Testis (tissue), 3 donors: ENCODE results near the gene PITPNC1. TPM values are rescaled to one million over a fixed set of nuclear protein-coding genes. Genes with fewer than 3 reads are reported as not detected.

Experiments used
- DNase-seq: peaks from one replicate; pipeline ENCODE4 v3.0.0-alpha.2; 2019
- H3K27ac ChIP-seq, 2 donors: fragments of 200-600 bp; sonication (generic); one replicate each; pipeline ENCODE4 v1.5.1; 2019
- H3K27me3 ChIP-seq: fragments of 200-600 bp; sonication (generic); one replicate; pipeline ENCODE4 v1.5.1; 2019
- H3K36me3 ChIP-seq: fragments of 200-600 bp; sonication (generic); one replicate; pipeline ENCODE4 v1.5.1; 2017; ENCODE audit warnings: low read depth; ENCODE audit errors: missing control alignments
- H3K4me1 ChIP-seq: fragments of 200-600 bp; sonication (generic); one replicate; pipeline ENCODE4 v1.5.1; 2019
- H3K4me3 ChIP-seq, 2 donors: fragments of 200-600 bp; sonication (generic); one replicate each; pipeline ENCODE4 v1.5.1; 2017 to 2019
- H3K9me3 ChIP-seq: fragments of 200-600 bp; sonication (generic); one replicate; pipeline ENCODE4 v1.5.1; 2017
- POLR2A ChIP-seq: fragments of 450-650 bp; IDR thresholded peaks from one replicate; pipeline ENCODE4 v1.6.1; 2017; ENCODE audit warnings: antibody characterized with exemption, mild to moderate bottlenecking, moderate library complexity
- WGBS, 2 donors: methylation state at CpG; one replicate each; pipeline ENCODE4 v1.1.5; 2018; 5-methylcytosine and 5-hydroxymethylcytosine counted together
- intact Hi-C: fragments of 100-400 bp; cut with DNase I; formaldehyde crosslinking; loops from one replicate; pipeline ENCODE4 v1.15.1; 2023; ENCODE audit warnings: low total_unique reads
- microRNA counts, 2 donors: library from miRNA; unstranded; fragments of <30 nt; microRNA quantifications; one replicate each; lab custom pipeline; 2016
- microRNA-seq, 2 donors: library from miRNA; unstranded; fragments of <30 nt; microRNA quantifications; one replicate each; pipeline ENCODE4, GENCODE V29; 2016; ENCODE audit warnings: borderline number of aligned reads in 2 of 2, borderline replicate concordance in 1 of 2
- polyA plus RNA-seq: library from polyadenylated mRNA; stranded (reverse); fragments of 350-450 nt; fragmentation: Illumina TruSeq; extraction: RNeasy Lipid Tissue Mini Kit (QIAGEN cat#74804); gene quantifications from one replicate; pipeline ENCODE4 v1.2.3, GENCODE V29; 2014; ENCODE audit warnings: low read depth, low replicate concordance; ENCODE audit not compliant: insufficient read depth
- small RNA-seq, 2 donors: library from RNA; depleted of rRNA; stranded (forward); fragments of <200 nt; gene quantifications; one replicate each; pipeline ENCODE3, GENCODE V24; 2016
- total RNA-seq, 2 donors: library from RNA; depleted of rRNA; stranded (reverse); fragments of >200 nt; gene quantifications; one replicate each; pipeline ENCODE4 v1.2.3, GENCODE V29; 2016
- TF ChIP-seq, protein P1 (sequence below), 3 experiments: fragments of 450-650 bp in 2 of 3; fragments of 200-600 bp in 1 of 3; sonication (generic) in 1 of 3; IDR thresholded peaks; one replicate each; pipeline ENCODE4 v1.5.1; 2016 to 2019; ENCODE audit warnings: antibody characterized with exemption in 3 of 3, mild to moderate bottlenecking in 2 of 3, moderate library complexity in 1 of 3

The PITPNC1 gene
- total and polyA plus RNA-seq, 3 donors from 2014 or later, result 8.3 to 12.8 (median 12.2) TPM

DNA sequence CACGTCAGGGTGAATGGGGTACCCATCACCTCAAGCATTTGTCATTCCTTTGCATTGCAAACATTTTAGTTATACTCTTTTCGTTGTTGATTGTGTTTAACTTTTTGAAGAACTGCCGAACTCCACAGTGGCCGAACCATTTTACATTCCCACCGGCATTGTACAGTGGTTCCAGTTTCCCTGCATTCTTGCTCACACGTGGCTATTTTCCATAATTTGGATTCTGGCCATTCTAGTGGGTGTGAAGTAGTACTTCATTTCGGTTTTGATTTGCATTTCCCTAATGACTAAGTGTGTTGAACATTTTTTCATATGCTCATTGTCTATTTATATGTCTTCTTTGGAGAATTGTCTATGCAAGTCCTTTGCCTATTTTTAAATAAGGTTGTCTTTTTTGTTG is 353.6 kb downstream of the PITPNC1 start:
- no peaks in the 10 kb centered on the region for H3K36me3 ChIP-seq
- intact Hi-C loops, result no loop called here
- no peak for DNase-seq
- H3K27ac ChIP-seq, result no peak overlapping the region
- no peaks in the 10 kb centered on the region for H3K4me1 ChIP-seq
- WGBS, 2 donors, result 76 to 82% methylated on average over 7 of the region's 7 CpGs
- H3K4me3 ChIP-seq, result no peak overlapping the region
- H3K9me3 ChIP-seq, result no peaks in the 10 kb centered on the region
- no peaks in the 10 kb centered on the region for H3K27me3 ChIP-seq
- TF ChIP-seq POLR2A, result no peak
- TF ChIP-seq, protein P1, sequence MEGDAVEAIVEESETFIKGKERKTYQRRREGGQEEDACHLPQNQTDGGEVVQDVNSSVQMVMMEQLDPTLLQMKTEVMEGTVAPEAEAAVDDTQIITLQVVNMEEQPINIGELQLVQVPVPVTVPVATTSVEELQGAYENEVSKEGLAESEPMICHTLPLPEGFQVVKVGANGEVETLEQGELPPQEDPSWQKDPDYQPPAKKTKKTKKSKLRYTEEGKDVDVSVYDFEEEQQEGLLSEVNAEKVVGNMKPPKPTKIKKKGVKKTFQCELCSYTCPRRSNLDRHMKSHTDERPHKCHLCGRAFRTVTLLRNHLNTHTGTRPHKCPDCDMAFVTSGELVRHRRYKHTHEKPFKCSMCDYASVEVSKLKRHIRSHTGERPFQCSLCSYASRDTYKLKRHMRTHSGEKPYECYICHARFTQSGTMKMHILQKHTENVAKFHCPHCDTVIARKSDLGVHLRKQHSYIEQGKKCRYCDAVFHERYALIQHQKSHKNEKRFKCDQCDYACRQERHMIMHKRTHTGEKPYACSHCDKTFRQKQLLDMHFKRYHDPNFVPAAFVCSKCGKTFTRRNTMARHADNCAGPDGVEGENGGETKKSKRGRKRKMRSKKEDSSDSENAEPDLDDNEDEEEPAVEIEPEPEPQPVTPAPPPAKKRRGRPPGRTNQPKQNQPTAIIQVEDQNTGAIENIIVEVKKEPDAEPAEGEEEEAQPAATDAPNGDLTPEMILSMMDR (IDR thresholded peaks at IDR 0.05), result no peak

DNA sequence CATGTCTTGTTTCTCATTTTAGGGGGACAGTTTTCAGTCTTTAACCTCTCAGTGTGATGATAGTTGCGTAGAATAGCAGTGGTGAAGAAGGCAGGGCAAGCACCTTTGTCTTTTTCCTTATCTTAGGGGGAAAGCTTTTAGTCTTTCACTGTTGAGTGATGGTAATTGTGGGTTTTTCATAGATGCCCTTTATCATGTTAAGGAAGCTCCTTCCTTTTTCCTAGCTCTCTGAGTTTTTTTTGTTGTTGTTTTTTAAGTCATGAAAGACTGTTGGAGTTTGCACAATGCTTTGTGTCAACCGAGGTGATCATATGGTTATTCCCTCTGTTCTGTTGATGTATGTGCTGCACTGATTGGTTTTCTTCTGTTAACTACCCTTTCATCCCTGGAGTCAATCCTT is 356.4 kb downstream of the PITPNC1 start:
- no peak for TF ChIP-seq POLR2A
- TF ChIP-seq, protein P1 (IDR thresholded peaks at IDR 0.05), result no peak
- DNase-seq, result no peak
- no peaks in the 10 kb centered on the region for H3K9me3 ChIP-seq
- intact Hi-C loops, result no loop called here
- no peak overlapping the region for H3K27ac ChIP-seq
- no peaks in the 10 kb centered on the region for H3K27me3 ChIP-seq
- H3K36me3 ChIP-seq, result no peaks in the 10 kb centered on the region
- WGBS, 2 donors, result 68 to 70% methylated on average over 2 of the region's 2 CpGs
- no peak overlapping the region for H3K4me3 ChIP-seq
- no peaks in the 10 kb centered on the region for H3K4me1 ChIP-seq

DNA sequence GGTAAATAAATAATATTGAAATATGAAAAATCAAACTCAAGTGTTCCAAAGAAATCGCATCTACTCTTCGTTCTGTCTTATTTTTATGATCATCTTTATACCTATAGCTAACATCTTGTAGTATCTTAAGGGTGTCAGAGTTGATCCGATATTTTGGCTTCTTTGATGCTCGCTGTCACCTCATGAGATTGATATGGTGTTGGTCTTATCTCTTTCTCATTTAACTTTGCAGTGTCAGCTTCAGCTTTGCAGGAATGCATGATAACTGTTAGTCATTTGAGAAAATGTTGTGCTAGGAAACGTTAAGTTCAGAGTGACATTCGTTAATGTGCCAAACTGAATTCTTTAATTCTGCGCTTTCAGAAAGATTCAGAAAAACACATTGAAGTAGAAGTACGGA is 360.1 kb downstream of the PITPNC1 start:
- TF ChIP-seq, protein P1 (IDR thresholded peaks at IDR 0.05), result no peak
- intact Hi-C loops, result no loop called here

DNA sequence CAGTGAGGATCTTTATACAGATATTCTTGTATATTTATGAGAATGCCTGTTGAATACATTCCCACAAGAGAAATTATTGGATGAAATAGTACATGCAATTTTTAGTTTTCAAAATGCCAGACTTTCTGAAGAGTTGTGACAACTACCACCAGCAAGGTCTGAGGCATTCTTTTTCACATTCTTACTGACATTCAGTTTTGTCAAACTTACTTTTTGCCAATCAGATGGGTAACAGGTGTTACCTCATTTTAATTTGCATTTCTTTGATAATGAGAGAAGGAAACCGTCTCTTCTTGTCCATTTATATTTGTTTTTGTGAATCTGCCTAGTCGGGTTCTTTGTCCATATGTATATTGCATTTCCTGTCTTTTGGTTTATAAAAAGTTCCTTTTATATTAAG is 364.9 kb downstream of the PITPNC1 start:
- no peaks in the 10 kb centered on the region for H3K36me3 ChIP-seq

More for the DNA sequence above, 360.1 kb downstream of the PITPNC1 start:
- no peak for DNase-seq
- Histone ChIP-seq H3K4me3 (no peak overlapping the region), H3K4me1 (no peaks in the 10 kb centered on the region), H3K36me3 (no peaks in the 10 kb centered on the region), H3K27ac (no peak overlapping the region), H3K9me3 (no peaks in the 10 kb centered on the region), H3K27me3 (no peaks in the 10 kb centered on the region)
- 89 to 91% methylated on average over 8 of the region's 8 CpGs for WGBS, 2 donors

More for the DNA sequence above, 364.9 kb downstream of the PITPNC1 start:
- 87 to 93% methylated on average over 2 of the region's 2 CpGs for WGBS, 2 donors
- TF ChIP-seq POLR2A, result no peak
- TF ChIP-seq, protein P1 (IDR thresholded peaks at IDR 0.05), result no peak
- Histone ChIP-seq H3K9me3 (no peaks in the 10 kb centered on the region), H3K27ac (no peak overlapping the region), H3K4me1 (peaks cover 2% of the 10 kb centered on the region), H3K27me3 (no peaks in the 10 kb centered on the region), H3K4me3 (no peak overlapping the region)
- DNase-seq, result no peak
- intact Hi-C loops, result no loop called here

MicroRNA genes within 50 kb of the gene (microRNA counts, 767-probe panel; counts per million panel counts)
- 5,616 to 6,129 counts per million in 2 donors for microRNA hsa-miR-548aa (lab: Ali Mortazavi, UCI)
- 0 to 152 counts per million in 2 donors for microRNA hsa-miR-548d-3p (lab: Ali Mortazavi, UCI)
- 0 to 152 counts per million in 2 donors for microRNA hsa-miR-548d-5p (lab: Ali Mortazavi, UCI)

Small RNAs within 50 kb of the gene (microRNA-seq; reads per million reads assigned to microRNA genes)
- gene MIR548AA2, result 0 reads per million in 2 donors
- gene MIR548D2, result 0 reads per million in 2 donors

Small RNAs within 50 kb of the gene (small RNA-seq; reads per million reads assigned to genes)
- gene MIR548AA2 (0 reads per million in 2 donors), gene MIR548D2 (0 reads per million in 2 donors), gene RF00019 (0 reads per million in 2 donors), gene RN7SL756P (0 reads per million in 2 donors), gene SNORA38B (14.1 to 17.9 reads per million in 2 donors)

Other genes with a start within 250 kb of the PITPNC1 start
- 100 to 1,000 TPM; 142 to 154 TPM for gene HELZ, start 132.1 kb upstream of the PITPNC1 start, total RNA-seq
- 26.2 TPM for gene HELZ, start 132.1 kb upstream of the PITPNC1 start, polyA plus RNA-seq
- gene PSMD12, start 10.7 kb upstream of the PITPNC1 start, total RNA-seq, result 10 to 100 TPM; 32.8 to 46.3 TPM
- 71.2 TPM for gene PSMD12, start 10.7 kb upstream of the PITPNC1 start, polyA plus RNA-seq